GM12875 (cell line): ENCODE data around the gene WIZ.

Experiments
- H3K4me3 ChIP-seq: one replicate; pipeline ENCODE4 v1.5.1; 2011; ENCODE audit warnings: low read depth, low read length, control low read depth
- TF ChIP-seq, protein P1 (sequence below): IDR thresholded peaks from 2 replicates; pipeline ENCODE4 v1.5.1; 2011; ENCODE audit warnings: low read depth, mild to moderate bottlenecking, control low read depth, inconsistent platforms, low read length, moderate library complexity, borderline replicate concordance; ENCODE audit not compliant: insufficient read depth

Gene WIZ

DNA sequence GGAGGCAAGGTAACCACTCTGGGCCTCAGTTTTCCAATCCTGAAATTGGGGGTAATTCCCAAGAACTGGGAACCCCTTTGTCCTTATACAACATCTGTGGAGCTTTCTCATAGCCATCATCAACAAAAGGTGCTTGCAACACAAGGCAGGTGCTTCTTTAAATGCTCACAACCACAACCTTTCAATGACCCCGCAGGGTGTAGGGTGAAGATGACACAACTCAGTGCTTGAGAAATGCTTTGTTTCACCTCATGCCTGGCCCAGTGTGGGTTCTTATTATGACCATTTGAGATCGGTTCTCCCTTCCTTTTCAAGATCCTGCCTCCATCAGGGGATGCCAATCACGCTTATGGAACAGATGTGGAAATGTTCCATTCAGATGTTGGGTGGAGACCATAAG is 8.4 kb downstream of the WIZ start:
- TF ChIP-seq, protein P1, sequence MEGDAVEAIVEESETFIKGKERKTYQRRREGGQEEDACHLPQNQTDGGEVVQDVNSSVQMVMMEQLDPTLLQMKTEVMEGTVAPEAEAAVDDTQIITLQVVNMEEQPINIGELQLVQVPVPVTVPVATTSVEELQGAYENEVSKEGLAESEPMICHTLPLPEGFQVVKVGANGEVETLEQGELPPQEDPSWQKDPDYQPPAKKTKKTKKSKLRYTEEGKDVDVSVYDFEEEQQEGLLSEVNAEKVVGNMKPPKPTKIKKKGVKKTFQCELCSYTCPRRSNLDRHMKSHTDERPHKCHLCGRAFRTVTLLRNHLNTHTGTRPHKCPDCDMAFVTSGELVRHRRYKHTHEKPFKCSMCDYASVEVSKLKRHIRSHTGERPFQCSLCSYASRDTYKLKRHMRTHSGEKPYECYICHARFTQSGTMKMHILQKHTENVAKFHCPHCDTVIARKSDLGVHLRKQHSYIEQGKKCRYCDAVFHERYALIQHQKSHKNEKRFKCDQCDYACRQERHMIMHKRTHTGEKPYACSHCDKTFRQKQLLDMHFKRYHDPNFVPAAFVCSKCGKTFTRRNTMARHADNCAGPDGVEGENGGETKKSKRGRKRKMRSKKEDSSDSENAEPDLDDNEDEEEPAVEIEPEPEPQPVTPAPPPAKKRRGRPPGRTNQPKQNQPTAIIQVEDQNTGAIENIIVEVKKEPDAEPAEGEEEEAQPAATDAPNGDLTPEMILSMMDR, result no peak
- no peak overlapping the region for H3K4me3 ChIP-seq

DNA sequence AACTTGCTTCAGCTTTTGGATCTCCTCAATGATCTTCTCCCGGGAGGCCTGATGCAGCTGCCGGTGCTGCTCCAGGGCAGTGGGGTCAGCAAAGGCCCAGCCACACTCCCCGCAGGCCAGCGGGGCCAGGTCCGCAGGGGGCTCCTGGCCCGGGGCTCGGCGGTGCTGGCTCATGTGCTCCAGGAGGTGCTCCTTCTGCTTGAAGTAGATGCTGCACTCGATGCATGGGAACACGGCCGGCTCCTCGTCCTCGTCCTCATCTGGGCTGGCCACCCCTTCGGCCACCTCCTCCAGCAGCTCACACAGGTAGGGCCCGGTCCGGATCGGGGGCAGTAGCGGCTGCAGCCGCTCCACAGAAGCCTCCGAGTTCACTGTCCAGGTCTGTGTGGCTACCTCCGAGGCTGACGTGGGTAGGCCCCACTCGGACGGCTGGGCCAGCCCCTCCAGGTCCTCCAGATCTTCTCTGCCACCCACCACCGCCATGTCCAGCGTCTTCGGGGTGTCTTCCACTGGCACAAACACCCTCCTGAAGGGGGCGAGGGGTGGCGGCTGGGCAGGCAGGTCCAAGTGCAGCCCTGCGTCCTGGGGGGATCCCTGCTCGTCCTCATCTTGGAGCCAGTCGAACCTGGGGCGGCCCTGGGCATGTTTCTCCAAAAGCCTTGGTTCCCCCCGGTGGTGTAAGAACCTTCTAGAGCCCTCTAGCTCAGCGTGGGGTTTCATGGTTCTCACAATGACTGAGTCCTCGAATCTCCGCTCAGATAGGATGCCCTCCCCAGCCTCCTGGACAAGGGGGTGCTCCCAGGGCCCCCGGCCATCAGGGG is 9.7 kb downstream of the WIZ start:
- H3K4me3 ChIP-seq, result no peak overlapping the region
- TF ChIP-seq, protein P1, result no peak

DNA sequence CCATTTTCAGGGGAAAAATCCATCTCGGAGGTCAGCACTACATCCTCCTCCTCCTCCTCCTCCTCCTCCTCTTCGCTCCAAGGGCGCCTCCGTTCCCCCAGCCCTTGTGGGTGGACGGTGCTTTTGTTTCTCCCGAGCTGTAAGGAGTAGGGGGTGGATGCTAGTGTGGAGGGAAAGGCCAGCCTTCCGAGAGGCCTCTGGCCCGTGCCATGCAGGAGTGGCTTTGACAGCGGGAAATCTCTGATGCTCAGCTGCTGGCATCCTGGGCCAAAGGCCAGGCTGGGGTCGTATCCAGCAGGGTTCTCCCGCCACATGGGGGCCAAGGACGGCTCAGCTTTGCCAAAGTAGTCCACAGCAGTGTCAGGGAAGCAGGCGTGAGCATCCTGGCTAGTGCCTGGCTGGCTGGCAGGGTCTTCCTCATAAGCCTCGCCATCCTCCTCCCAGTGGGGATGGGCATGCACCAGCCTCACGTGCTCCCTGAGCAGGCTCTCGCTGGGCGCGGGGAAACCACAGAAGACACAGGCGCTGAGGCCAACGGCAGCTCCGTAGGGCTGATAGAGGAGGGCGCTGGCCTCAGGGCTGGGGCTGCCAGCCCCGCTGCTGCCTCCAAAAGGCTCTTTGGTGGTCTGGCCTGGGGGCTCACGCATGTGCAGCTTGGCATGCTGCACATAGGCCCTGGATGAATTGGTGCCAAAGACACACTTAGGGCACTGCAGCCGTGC is 10.5 kb downstream of the WIZ start:
- no peak overlapping the region for H3K4me3 ChIP-seq
- TF ChIP-seq, protein P1, result no peak

DNA sequence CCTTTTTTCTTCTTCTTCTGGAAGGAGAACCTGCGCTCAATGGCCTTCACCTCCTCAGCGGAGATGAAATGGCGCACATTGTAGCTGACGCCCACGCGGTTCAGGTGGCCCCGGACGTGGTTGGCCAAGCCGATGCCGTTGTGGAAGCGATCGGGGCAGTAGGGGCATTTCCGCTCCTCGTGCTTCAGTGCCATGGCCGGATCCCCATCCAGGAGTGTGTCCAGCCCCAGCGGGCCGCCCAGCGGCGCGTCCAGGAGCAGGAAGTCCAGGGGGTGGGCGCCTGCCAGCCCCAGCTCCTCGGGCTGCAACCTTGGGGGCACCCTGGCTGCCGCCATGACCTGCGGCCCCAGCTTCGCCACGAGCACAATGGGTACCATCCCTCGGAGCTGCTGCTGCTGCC is 11.2 kb downstream of the WIZ start:
- TF ChIP-seq, protein P1, result no peak
- no peak overlapping the region for H3K4me3 ChIP-seq

DNA sequence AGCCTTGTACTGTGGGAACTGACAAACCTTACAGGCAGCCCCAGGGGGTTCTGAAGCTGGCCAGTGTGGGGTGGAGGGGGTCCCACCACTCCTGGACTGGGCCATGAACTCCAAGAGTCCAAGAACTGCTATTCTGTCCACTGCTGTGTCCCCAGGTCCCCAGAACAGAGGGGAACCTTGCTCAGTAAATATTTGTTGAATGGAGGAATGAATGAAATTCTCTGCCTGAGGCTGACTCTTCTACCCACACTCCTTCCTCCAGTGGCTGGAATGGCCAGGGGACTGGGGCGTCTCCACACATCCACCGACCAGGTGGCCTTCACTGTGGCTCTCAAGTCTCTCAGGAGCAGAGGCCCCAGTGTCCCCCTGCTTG is 11.6 kb downstream of the WIZ start:
- H3K4me3 ChIP-seq, result no peak overlapping the region
- TF ChIP-seq, protein P1, result no peak

DNA sequence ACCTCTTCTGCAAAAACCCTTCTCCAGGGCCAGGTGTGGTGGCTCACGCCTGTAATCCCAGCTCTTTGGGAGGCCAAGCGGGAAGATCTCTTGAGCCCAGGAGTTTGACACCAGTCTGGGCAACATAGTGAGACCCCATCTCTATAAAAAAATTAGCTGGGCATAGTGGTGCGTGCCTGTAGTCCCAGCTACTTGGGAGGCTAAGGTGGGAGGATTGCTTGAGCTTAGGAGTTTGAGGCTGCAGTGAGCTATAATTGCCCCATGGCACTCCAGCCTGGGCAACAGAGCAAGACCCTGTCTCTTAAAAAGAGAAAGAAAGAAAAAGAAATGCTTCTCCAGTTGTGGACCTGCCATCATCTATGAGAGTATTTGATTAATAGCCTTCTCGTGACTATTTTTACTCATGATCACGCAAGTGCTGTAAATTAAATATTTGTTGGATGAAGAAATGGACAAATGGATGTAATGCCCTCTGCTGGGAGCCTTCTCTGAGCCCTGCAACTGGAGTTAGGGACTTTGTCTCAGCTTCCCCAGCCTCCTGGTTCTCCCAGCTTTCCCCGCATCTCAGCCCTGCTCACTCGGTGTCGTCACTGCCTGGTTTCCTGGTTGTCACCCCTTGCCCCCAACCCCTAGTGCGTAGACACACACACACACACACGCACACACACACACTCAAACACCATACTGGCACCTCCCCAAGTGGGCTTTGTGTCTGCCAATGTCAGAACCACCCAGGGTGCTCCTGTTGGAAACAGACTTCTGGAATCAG is 12.2 kb downstream of the WIZ start:
- TF ChIP-seq, protein P1, result no peak
- H3K4me3 ChIP-seq, result no peak overlapping the region
